HG02763 (cell line): ENCODE results near the gene OSMR.

Source experiments
- ATAC-seq: cut with Tn5 transposase; IDR thresholded peaks from one replicate; pipeline ENCODE4 v1.9.1; 2021; ENCODE audit warnings: mild to moderate bottlenecking, moderate library complexity; ENCODE audit not compliant: unreplicated experiment

The OSMR gene

DNA sequence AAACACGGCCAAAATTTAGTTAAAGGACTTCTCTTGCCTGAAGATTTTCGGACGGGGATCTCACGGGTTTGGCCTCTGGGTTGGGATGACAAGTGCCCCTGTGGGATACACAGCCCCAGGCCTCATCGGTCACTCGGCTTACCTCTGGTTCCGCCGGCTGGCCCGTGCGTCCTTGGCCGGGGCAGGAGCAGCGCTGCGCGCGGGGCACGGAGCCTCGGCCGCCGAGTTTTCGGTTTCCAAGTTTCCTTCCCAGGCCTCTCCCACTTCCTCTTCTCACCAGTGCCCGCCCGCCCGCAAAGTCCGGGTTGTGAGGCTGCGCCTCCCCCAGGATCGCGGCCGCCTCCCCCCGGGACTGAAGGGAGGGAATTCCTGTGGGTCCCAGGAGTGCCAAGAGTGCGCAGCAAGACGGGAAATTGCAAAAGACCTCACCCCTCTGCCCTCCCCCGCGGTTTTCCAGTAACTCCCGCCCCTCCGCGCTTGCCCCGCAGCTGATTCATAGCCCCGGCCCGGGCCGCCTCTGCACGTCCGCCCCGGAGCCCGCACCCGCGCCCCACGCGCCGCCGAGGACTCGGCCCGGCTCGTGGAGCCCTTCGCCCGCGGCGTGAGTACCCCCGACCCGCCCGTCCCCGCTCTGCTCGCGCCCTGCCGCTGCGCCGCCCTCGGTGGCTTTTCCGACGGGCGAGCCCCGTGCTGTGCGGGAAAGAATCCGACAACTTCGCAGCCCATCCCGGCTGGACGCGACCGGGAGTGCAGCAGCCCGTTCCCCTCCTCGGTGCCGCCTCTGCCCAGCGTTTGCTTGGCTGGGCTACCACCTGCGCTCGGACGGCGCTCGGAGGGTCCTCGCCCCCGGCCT lies at the start of gene OSMR:
OSMR (plus strand) TSS at position 487 of the 853 bp plus-strand sequence. CDS start 23,033 bp downstream, outside the sequence.
- no peak for ATAC-seq

DNA sequence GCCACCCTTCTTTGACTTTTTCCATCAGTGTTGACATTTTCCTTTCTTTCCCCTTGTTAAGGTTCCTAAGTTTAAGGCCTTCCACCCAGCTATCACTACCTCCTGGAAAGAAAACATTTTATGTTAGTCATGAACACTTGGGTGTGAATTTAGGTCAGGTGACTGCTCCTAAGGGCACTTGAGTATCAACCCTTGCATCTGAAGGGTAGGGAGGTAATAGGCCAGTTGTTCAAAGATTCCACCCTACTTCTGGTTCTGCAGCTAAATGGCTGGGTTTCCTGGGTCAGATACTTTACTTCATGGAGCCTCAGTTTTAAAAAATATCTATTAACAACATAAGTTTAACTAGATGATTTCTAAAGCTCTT lies 49.1 kb upstream of the OSMR start:
- ATAC-seq = no peak

DNA sequence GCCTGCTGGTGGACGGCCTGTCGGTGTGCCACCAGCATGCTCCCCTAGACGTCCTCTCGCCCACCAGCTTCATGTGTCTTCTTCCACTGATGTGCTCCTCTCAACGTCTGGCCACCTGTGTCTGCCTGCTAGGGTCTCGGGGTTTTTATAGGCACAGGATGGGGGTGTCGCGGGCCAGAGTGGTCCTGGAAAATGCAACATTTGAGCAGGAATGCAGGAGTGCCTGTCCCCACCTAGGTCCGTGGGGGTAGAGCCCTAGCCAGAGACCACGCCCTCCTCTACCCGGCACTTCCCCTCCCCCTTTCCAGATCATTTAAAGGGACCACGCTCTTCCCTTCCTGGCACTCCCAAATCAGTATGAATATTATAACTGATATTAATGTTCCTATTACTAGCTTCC lies 48.0 kb upstream of the OSMR start:
- ATAC-seq = no peak

DNA sequence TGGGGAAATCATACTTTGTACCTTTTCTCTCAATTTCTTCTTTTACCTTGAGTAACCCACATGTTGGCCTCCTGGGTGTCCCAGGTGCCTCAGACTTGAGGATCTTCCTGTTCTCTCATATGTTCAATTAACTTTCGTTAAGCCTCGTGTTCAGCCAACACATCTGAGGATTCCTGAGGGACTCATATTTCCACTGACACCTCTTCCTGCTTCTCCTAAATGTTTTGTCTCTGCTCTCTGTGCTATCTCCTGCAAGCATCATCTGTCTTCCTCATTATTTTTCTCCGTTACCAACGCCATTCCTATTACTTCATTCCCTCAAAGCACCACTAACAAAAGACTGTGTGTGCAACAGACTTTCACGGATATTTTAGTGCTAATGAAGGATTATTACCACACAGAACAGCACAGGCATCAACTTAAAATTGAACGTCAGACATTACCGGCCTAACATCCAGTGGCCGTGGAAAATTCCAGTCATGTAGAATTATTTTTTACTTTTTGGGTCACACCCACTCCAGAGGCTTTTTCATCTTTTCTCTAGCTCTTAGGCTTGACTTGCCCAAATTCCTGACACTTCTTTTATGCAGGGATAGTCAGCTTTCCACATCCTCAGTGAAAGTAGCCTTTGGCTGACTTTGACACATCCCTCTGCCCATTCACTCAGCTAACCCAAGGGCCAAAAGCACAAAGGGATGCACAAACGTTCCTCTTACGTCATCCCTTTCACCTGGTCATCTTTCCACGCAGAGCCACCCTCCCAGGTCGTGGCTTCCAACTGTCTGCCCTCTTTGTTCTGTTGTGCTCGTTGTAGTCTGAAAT lies 46.0 kb upstream of the OSMR start:
- ATAC-seq = no peak

DNA sequence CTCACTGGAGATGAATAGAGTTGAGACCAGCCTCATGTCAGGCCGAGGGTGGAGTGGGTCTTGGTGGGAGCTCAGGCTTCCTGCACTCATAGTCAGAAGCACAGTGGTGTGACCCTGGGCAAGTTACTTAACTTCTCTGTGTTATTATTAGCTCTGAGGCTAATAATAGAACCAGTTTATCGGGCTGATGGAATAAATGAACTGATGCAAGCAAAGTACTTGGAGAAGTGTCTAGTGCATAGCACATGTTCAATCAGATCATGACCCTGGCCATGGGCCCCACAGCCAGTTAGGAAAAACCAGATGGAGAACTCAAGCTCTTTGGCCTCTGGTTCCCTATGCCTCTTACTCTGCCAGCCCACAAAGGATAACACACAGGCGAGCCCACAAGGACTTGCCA lies 45.3 kb upstream of the OSMR start:
- no peak for ATAC-seq

DNA sequence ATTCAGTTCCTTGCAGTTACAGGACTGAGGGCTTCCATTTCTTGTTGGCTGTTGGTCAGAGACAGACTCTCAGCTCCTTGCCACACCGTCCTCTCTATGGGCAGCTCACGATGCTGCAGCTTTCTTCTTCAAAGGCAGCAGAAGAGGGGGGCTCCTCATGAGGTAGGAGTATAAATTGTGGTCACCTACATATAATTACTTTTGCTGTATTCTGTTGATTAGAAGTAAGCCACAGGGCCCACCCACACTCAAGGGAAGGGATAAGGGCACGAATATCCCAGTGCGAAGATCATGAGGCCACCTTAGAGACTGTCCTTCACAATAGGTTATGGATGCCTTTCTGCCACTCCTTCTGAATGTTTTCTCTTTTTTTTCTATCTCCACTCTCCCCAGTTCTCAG lies 43.7 kb upstream of the OSMR start:
- ATAC-seq = no peak

DNA sequence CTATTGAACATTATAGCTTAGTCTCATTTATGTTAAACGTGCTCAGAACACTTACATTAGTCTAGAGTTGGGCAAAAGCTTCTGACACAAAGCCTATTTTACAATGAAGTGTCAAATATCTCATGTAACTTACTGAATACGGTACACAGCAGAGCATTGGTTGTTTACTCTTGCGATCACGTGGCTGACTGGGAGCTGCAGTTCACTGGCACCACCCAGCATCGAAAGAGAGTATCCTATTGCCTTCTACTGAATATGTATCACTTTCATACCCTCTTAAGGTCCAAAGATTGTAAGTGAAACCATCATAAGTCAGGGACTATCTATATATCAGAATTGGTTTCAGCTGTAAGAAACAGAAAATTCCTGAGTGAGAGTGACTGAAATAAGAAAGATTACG lies 42.6 kb upstream of the OSMR start:
- no peak for ATAC-seq

DNA sequence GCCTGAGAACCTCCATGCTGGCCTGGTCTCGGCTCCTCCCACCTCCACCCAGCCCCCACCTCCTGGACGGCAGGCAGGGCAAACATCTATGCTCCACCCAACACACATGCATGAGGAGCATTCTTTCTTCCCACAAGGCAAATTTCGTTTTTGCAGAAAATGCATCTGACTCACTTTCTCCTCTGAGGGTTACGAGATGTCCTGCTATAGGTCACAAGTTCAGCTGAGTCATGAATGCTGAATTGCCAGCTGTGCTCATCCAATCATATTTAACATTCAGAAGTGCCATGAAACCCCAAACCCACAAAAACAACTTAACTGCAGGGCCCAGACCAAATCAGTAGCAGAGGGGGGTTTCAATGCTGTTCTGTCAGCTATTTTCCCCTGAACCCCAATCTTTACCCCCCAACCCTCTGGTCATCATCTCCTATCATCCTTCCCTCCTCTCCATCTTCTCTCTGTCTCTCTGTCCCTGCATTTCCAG lies 39.0 kb upstream of the OSMR start:
- ATAC-seq = no peak

DNA sequence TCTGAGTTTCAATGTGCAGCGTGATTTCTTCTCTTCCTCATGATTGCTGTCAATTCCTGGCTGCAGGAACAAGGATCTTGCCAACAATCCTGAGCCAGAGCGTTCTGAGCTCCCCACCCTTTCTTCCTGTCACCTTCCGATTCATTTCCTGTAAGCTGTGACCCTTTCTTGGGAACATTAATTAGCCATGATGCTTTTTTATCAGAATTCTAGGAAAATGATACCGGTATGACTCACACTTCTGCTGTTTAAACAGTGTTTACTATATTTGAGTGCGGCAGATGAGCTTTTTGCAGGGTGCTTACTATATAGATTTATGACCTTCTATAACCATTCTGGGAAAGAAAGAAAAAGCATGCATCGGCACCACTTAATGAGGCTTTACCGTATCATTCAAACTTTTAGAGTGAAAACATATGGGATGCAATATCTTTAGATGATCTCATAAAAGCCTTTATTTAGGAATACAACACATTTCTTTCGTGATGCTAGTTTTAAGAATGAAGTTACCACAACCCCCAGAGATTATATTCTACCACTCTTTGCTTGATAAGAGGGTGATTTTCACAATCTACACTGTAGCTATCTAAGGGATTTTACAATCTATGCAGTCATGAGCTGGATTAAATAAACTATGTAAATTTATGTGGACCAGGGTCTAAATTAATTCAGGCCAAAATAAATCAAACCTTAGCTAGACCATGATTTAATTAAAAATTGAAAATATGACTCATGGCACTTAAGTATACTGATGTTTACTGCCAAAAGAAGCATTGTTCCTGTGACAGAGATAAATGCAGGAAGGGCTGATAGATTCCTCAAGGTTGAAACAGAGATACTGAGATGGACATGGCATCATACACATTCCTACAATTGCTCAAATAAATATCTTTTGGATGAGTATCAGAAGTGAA lies 38.0 kb upstream of the OSMR start:
- ATAC-seq = no peak

DNA sequence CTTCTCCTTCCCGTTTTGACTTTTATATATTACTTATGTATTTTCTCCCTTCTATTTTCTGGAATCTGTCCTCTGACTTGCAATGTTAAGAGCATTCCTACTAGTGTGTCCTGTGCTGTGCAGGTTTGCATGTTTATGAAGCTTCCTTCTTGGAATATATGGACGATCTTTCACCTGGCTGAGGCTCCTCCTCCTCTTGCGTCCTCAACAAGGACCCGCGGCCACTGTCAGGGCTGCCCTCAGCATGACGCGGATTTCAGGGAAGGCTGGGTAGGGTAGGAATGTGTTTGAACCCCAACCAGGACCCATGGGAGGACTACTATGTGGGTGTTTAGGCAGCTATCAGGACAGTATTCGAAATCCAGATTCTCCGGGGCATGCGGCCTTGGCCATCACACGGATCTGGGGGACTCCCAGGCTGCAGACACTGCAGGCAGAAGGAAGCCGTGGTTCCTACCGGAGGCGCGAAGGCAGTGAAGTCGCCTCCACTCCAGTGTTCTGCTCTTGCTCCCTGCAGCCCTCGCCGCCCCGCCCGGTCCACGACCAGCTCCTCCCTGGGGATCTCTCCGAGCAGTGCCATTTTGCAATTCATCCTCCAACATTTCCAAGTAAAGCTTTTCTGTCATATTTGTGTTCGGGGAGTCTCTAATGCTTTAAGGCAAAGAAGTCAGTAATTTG lies 37.0 kb upstream of the OSMR start:
- no peak for ATAC-seq

DNA sequence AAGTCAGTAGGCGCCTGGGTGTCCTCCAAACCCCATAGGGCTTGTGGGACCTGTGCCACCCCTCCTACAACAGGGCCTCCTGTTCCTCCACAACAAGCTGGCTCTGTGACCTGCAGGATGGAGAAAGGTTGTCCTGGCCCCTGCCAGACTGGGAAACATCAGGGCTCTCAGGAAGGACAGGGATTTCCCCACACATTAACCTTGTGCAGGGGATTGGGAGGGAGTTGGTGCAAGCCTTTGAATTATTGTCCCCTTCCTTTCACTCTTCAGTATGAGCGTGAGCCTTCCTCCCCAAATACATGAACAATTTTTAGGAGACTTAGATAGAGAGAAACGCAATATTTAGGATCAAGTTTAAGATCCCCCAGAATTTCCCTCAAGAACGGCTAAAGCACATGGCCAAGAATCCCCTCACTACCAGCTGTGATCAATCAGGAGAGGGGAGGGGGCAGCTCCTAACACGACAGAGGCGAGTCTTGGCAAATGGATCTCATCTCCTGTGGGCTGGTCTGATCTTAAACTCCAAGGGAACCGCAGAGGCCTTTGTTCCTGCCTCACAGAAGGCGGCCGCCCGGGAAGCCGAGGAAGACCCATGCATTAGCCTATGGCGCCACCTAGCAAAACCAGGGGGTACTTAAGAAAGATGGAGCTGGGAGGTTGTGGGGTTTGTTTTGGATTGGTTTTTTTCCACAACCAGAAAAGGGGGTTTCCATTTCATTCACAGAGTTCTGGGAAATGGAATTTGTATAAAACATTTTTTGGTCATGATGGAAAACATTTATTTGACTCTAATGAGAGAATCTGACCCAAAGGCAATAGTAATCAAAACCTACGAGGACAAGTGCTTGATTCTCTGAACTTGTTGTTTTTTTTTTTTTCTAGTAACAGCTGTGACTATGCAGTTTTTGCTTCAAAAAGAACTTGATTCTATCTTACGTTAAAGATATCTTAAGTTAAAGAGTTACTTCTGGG lies 36.1 kb upstream of the OSMR start:
- no peak for ATAC-seq

DNA sequence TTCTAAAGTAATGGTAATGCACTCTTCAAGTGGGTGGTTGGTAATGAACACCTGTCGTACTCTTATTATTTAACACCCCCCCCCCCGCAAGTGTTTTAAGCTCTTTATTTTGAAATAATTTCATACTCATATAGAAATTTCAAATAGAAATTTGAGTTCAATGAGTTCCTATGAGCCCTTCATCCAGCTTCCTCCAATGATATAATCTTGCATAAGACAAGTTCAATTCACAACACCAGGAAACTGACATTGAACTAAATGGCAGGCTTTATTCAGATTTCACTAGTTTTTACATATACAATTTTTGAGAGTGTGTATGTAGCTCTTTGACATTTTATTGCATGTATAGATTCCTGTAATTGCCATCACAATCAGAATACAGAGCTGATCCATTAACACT lies 30.9 kb upstream of the OSMR start:
- ATAC-seq = no peak

DNA sequence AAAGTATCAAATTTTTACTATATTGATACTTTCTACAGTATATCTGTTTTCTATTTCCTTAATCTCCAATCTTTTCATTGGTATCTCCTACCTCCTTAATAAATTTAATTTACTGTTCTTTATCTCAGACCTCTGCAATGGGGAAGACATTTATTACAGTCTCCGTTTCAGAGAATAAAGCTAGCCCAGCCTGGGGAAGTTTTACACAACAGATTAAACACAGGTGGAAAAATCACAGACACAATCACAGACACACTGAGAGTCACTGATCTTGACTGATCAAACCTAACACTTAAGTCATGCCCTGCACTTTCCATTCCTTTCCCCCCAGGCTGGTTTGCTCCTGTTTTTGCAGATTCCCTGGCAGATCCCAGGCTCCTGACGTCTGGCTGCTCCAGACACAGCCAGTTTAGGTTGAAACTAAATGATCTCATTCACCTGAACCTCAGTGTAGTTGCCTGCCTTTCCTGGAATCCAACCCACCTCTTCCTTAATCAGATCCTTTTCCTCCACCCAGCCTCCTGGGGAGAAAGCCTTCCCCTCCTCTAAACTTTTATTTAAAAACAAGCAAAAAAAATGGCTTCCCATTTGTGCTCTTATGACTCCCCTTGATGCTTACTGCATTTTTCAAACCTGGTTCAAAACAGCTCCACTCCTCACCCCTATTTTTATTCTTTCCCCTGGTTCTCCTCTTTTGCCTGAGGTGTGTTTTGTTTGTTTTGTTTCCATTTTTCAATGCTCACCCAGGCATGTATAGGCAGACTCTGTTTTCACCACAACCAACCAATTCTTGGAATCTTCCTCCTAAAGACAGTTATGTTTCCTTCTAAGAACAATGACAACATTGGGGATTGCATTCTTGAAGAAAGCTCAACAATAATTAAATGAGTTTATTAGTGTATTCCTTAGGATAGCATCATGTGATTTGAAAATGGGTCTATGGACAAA lies 29.5 kb upstream of the OSMR start:
- ATAC-seq = no peak

DNA sequence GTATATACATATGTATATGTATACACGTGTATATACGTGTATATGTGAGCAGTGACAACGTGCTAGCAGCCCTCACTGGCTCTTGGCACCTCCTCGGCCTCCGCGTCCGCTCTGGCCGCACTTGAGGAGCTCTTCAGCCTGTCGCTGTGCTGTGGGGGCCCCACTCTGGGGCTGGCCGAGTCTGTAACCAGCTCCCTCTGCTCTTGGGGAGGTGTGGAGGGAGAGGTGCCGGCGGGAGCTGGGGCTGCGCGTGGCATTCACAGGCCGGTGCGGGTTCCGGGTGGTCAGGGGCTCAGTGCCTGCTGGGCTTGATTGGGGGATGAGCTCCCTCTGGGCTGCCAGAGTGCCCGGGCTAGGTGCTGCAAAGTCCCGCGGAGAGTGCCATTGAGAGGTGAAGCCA lies 24.1 kb upstream of the OSMR start:
- no peak for ATAC-seq

DNA sequence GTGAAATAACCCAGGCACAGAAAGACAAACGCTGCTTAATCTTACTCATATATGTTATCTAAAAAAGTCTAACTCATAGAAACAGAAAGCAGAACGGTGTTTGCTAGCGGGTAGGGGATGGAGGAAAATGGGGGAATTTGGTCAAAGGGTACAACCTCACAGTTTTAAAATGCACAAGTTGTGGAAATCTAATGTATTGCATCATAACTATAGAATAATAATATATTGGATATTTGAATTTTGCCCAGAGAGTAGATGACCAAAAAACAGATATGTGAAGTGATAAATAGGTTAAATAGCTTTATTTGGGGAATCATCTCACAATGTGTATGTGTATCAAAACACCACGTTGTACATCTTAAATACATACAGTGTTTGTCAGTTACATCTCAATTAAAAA lies 22.3 kb upstream of the OSMR start:
- ATAC-seq = no peak

DNA sequence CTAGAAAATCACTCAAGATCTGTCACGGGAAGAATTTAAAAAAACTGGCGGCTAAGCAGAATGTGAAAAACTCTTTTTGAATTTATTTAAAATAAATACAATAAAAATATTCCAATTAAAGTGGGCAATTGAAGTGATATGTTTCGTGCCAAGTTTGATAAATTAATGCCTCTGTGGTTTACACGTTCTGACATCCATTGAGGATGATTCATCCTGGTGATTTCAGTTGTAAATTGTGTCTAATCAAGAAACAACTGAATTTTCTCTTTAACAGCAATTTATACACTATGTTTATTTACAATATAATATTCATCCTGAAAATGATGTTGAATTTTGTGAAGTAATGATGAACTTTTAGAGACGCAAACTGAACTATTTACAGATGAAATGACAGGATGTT lies 21.0 kb upstream of the OSMR start:
- ATAC-seq = no peak

DNA sequence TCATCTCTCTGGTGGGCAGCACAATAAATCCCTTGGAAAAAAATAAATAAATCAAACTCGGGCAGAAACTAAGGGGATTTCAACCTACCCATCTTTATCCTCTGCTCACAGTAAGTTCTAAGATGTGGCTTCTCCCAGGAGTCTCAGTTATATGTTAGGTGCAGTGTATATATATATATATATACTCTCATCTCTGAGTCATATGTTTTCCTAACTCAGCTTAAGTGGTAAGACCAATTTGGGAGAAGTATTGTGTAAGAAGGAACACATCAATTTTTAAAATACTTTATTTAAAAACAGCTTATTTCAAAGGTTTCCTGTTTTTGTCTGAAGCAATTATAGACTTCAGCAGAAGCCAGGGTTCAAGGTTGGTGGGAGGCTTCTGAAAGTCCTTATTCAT lies 20.3 kb upstream of the OSMR start:
- no peak for ATAC-seq

DNA sequence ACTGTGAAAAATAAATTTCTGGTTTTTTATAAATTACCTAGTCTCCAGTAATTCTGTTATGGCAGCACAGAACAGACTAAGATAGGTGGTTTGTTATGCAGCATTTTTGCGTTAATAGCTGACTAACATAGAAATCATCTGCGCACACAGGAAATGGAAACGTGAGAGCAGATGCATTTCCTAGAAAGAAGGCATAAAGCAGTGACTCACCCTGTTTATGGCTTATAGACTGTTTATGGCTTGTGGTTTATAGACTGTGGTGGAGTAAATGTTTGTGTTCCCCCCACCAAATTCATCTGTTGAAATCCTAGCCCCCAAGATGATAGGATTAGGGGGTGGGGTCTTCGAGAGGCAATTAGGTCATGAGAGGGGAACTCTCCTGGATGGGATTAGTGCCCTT lies 18.3 kb upstream of the OSMR start:
- no peak for ATAC-seq
